GM19351 (cell line): Measurements from ENCODE around the gene IQSEC3.
"Not testable (repeated sequence)": the region's sequence is repeated elsewhere in the genome, so short reads cannot be mapped to it uniquely, and the experiment has no call there.

ENCODE experiments used
- ATAC-seq: cut with Tn5 transposase; IDR thresholded peaks from one replicate; pipeline ENCODE4 v1.9.1; 2021; ENCODE audit warnings: mild to moderate bottlenecking, moderate library complexity; ENCODE audit not compliant: unreplicated experiment

IQSEC3 gene

DNA sequence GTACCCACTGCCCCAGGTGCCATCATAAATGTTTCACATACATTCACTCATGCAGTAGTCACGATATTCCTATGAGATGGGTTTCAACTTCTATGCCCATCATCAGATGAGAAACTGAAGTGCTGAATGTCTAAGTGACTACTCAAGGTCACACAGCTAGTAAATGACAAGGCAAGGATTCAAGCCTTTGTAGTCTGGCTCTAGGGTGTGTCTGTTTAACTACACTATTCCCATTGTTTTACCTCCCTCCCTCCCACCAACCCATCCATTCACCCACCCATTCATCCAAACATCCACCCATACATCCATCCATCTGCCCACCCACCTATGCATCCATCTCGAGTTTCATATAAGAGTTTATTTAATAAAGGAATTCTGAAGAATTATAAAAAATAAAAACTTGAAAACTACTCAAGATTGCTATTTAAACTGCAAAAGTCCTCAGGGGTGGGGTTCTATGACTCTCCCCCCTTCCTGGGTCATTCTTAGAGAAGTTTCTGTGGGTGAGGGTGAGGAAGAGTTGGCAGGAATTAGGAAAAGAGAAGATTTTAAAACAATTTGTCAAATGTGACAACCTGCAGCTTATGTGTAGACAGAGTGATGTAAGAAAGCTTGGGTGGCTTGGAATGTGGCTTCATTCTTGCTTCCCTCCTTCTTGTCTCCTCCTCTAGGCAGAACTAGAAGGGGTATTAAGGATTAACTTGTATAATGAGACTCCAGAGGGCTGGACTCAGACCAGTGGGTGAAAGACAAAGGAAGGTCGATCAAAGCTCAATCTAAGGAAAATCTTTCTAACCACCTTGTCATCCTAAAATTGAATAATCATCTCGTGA, 13.4 kb upstream of the IQSEC3 start:
- not testable (repeated sequence) for ATAC-seq

DNA sequence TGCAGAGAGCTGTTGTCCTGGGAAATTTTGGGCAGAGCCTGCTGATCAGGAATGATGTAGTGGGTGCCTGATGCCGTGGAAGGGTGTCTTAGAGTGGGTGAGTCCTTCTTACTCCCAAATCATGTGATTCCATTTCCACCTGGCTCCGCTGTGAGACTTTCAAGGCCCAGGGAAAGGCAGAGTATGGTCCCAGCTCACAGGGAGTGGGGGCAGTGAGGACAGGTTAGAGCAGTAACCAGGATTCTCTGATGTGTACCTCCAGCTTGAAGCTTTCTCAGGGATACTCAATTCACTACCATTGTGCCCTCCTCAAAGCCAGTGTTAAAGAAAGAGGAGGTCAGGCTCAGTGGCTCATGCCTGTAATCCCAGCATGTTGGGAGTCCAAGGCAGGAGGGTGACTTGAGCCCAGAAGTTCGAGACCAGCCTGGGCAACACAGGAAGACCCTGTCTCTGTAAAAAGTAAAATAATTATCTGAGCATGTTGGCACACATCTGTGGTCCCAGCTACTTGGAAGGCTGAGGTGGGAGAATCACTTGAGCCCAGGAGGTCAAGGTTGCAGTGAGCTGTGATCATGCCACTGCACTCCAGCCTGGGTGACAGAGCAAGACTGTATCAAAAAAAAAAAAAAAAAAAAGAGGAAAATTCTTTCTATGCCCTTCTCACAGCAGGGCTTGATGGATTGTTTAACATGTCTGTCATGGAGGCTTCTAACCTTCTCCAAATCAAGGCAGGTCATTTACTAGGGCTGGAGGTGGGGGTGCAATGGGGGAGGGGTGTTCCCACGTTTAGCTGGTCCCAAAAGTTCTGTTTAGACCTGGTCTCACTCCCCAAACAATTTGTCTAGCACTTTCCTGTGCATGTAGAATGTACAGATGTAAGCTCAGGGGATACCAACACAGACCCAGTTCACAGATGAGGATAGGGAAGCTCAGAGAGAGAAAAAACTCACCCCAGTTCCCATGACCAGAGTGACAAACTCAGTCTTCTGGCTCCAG, 12.5 kb upstream of the IQSEC3 start:
- ATAC-seq: no peak

DNA sequence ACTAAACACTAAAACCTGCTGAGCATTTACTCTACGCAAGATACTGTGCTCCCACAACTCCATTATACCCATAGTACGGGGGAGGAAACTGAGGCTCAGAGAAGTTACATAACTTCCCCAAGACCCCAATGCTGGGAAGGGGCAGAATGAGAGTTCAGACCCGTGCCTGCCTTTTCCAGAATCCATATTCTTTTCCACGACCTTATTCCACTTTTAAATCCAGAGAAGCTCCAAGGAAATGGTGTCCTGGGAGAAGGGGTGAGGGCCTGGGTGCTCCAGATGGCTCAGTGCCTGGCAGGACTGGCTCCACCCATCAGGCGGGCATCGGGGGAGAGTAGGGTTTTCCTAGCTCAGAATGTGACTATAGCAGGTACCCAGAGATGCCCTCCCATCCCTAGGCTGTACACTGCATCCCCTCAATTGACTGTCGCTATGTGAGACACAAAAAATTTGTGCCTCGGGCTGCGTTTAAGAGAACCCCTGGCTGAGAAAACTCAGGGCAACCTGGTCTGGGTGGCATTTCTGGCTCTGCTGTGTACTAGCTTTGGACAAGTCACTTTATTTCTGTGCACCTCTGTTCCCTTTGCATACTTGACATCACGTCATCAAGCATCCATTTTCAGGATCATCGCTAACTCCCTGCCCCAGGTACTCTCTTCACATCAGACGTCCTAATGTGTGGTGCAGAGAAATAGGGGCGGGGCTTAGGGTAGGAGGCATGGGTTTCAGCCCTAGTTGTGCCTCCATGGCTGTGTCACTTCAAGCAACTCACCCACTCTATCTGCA, 11.6 kb upstream of the IQSEC3 start:
- no peak for ATAC-seq

DNA sequence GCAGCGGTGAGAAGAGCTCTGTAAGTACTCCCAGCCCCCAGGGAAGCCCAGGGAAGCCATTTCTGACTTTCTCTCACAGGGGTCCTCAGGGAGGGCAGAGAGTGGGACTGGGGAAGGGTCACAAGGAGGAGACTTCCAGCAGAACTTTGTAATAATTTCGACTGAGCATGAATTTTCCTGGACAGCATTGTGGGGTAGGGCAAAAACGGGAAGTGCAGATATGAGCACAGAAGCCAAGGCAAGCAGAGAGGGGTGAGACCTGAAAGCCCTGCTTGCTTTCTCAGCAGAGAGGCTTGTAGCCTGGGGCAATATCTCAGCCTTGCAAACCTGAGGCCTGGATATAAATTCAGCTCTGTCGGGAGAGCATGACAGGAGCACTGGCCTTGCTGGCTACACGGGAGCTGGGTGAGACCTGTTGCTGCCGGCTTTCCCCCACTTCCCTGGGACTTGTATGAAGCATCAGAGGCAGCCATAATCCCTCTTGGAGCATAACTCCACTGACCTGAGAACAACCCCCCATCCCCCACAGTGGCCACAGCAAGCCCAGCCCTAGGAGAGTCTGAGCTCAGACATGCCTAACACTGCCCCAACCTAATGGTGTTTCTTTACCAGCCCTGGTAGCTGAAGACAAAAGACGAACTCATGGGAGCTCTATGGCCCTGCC, 9.8 kb upstream of the IQSEC3 start:
- ATAC-seq: no peak

DNA sequence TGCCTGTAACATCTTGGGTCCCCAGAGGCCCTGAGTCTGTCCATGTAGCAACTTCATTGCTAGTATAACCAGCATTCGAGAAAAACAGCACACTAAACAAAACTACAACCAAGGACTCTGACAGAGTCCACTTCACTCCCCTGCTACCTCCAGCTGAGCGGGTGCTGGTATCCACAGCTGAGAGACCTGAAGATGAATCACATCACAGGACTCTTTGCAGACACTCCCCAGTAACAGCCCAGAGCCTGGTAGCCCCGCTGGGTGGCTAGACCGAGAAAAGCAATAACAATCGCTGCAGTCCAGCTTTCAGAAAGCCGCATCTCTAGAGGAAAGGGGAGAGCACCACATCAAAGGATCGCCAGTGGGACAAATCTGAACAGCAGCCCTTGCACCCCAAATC, 9.0 kb upstream of the IQSEC3 start:
- ATAC-seq: no peak

DNA sequence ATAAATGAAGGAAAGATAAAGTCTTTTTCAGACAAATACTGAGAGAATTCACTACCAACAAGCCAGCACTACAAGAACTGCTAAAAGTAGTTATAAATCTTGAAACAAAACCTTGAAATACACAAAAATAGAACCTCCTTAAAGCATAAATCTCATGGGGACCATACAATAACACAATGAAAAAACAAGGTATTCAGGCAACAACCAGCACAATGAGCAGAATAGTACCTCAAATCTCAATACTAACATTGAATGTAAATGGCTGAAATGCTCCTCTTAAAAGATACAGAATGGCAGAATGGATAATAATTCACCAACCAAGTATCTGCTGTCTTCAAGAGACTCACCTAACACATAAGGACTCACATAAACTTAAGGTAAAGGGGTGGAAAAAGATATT, 7.7 kb upstream of the IQSEC3 start:
- no peak for ATAC-seq

DNA sequence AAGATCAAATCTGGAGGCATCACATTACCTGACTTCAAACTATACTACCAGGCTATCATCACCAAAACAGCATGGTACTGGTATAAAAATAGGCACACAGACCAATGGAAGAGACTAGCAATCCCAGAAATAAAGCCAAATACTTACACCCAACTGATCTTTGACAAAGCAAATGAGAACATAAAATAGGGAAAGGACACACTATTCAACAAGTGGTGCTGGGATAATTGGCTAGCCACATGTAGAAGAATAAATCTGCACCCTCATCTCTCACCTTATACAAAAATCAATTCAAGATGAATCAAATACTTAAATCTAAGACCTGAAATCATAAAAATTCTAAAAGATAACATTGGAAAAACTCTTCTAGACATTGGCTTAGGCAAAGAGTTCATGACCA, 4.7 kb upstream of the IQSEC3 start:
- not testable (repeated sequence) for ATAC-seq

DNA sequence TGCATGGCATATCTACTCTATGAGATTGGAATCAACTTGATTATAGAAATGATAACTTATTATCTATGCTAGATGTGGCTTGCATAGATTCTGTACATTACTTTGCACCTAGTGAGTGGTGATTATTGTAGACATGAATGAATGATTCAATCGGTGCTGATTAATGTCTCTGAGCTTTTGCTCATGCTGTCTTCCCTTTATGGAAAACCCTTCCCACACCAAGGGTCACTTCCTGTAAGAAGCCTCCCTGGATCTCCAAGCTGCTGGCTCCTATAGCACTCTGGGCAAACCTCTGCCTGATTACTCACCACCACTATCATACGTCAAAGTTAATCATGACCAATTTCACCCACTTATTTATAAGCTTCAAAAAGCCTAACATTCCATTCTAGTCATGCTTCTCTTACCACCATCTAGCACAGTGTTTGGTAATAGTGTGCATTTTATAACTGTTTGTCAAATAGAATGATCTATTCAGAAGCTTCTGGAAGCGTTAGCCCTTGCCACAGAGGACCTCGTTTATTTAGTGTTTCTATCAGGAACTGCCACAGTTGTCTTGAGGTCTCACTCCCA, 990 bp upstream of the IQSEC3 start:
- not testable (repeated sequence) for ATAC-seq

DNA sequence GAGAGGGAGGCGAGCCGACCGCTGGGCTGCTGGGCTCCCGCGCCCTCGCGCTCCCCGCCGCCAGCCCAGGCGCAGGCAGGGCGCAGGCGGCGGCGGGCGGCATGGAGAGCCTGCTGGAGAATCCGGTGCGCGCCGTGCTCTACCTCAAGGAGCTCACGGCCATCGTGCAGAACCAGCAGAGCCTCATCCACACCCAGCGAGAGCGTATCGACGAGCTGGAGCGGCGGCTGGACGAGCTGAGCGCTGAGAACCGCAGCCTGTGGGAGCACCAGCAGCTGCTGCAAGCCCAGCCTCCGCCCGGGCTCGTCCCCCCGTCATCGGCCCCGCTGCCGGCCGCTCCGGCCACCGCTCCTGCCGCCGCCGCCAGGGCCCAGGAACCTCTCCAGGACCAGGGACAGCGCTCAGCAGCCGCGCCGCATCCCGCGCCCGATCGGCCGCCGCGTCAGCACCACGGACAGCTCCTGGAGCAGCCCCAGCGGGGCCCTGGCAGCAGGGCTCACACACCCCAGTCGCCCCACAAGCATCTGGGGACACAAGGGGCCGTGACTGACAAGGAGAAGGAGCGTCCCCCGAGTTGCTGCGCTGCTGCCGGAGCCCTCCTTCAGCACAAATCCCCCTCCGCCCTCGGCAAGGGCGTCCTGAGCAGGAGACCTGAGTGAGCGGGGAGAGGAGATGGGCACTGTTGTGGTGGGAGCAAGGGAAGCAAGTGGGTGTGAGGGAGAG, 376 bp downstream of the IQSEC3 start:
- not testable (repeated sequence) for ATAC-seq

DNA sequence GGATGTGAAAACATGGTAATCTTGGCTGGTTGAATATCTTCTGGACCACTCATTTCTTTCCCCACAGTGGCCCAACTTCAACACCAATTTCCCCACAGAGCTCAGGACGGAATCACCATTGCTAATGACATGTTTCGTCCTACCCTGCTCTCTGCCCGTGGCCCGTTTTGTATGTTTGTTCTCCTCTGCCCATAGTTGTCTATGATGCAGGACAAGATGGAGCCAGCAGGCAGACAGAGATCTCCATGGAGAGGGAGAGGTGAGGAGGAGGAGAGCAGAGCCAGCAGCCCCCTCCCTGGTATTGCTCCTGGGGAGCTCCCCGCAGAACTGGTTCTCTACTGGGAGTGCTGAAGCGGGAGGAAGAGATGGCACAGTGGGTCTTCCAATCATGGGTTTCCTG, 3.1 kb downstream of the IQSEC3 start:
- not testable (repeated sequence) for ATAC-seq

DNA sequence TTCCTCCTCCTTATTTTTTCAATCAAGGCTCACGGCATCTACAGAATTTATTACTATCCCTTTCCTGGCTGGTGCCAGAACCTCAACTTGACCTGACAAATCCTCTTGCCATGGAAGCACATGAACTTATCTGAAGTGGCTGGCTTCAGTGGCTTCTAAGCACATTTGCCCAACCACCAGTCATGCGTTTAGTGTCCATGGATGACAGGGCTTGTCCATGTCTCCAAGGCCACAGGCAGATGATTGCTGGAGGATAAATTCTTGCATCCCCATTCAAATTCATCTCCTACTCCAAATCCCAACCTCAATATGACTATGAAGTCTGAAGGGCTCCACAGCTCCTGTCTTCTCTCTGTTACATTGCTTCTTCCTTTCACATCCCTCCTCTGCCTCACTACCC, 4.0 kb downstream of the IQSEC3 start:
- ATAC-seq: not testable (repeated sequence)

DNA sequence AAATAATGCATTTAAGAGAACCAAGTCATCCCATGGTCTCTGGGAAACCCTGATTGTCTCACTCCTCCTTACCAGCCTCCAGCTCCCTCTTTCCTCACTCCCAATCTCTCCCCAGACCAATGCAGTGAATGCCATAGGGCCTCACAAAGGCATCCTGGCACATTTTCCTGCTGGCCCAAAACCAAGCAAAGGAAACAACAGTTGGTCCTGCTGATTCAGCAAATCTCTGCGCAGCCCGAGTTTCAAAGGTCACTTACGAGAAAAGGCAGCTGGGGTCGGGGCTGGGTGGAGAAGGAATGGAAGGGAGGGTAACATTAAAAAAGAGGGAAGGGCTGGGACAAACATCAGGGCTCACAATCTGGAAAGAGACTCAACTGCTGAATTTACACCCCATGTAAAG, 5.5 kb downstream of the IQSEC3 start:
- not testable (repeated sequence) for ATAC-seq

DNA sequence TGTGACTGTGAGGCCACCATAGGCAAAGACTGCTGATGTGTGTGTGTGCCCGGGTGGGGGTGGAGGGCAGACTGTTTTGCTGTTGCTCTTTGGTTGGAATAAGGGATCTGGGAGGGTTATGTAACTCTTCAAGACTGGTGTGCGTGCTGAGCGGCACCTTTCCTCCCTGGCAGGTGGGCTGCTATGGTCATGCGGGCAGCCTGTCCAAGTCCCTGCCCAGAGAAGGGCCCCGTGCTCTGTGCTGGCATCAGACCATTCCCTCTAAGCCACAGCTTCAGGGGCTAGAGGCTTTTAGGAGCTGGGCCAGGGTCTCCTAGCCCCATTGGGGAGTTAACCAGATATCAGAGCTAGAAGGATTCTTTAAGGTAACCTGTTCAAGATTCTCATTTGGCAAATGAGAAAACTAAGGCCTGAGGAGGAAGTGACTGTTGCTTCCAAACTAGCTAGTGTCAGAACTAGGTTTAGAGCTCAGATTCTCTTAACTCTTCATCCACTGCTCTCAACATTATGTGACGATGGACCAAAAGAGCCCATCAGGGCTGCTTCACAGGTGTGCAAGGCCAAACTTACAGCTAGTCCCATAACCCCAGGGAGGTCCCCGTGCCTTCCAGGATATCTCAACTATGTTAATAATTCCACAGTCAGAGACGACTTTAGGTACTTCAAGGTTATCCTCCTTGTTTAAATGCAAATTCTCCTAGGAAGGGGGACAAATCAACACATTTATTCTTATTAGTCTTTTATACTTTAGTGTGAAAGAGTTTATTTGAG, 8.0 kb downstream of the IQSEC3 start:
- ATAC-seq: not testable (repeated sequence)

DNA sequence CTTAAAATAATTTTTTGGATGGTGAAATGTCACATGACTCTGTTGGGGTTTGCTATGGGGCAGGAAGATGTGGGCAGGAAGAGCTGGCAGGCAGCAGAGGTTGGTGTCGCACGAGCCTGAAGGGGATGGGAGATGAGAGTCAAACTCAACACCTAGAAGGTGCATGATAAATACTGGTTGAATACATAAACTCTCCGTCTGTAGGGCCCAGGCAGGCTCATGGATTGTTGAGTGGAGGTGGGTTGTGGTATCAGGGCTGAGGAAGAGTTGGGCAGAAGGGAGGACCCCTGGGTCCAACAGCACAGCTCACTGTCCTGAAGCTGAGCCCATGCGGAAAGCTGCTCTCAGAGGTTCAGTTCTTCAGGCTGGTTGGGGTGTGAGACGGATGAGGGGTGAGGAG, 9.0 kb downstream of the IQSEC3 start:
- not testable (repeated sequence) for ATAC-seq

DNA sequence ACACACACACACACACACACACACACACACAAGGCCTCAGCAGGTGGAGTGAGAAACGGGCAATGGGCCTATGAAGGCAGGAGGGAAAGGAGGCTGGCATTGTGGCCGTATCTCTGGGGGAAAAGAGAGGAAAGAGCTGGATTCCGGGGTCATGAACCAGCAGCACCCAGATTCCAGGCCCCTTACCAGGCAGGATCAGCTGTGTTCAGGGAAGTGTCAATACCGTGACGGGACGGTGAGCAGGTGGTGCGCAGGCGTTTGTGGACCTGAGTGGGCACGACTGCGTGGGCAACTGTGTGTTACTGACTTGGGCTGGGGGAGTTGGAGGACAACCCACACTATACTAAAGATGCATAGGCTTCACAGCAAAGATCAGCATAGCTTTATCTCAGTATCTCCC, 9.5 kb downstream of the IQSEC3 start:
- ATAC-seq: not testable (repeated sequence)

DNA sequence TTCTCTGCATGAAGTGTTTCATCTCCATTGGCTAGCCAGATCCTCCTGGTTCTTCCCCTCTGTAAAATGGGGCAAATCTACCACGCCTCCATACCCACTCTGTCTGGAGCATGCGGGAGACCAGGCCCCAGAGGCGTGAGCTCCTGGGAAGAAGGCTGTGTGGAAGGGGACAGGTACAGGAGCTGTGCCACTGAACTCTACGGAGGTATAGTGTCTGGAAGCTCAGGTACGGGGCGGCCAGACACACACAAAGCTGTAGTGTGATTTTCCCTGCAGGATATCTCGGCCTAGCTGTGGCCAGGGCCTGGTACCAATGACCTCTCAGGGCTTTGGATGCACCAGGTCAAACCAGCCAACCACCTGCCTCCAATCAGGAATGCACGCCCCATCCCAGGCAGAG, 10.0 kb downstream of the IQSEC3 start:
- ATAC-seq: not testable (repeated sequence)

DNA sequence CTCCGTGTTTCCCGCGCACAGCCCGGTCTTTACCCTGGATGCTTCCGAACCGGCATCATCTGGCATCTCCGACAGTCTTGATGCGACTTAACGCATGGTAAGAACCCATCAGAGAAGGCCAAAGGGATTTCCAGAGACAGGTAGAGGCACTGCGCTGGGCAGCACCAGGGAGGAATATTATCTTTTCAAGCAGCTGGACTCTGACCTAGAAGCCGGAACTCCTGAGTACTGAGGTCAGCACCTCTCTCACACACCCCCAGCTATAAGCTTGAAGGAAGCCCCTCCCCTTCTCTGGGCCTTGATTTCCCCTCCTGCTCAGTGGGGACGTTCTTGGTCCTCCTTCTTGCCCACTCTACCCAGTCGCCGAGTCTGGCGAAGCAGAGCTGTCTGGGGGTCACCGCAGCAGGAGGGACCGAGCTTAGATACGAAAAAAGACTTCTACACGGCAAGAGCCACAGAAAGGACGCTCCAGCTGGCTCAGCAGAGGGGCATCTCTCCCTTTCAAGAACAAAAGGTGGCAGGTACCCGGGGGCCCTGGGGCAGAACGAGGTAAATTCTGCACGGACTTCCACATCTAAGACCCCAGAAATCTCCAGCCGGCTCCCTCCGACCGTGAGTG, 10.6 kb downstream of the IQSEC3 start:
- ATAC-seq: not testable (repeated sequence)

DNA sequence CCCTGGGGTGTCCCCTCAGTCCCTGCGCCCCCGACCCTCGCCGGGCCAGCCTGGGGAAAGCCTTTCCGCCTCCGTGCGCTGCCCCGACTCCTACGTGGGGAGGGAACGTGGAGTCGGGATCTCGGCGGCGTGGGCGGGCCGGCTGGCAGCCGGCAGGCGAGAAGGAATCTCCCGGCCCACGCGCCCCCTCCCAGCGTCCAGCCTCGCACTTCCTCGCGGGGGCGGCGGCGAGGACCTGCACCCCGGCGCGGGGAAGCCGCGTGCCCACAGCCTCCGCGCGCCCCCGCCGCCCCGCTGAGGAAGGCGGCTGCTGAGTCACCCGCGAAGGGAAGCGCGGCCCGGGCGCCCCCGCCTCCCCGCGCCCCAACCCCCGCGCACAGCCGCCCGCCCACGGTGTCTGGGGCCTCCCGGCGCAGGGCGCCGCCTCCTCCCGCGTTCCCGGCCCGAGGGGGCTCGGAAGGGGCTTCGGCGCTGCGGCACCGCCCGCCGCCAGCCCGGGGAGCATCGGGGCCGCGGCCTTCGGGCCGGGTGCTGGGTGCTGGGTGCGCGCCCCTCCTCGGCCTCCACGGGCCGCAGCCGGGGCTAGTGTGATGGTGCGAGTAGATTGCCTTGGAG, 11.3 kb downstream of the IQSEC3 start:
- ATAC-seq: not testable (repeated sequence)
